GM19035 (cell line): ENCODE results near the gene RBMXL3.
"Not testable (repeated sequence)": the region's sequence is repeated elsewhere in the genome, so short reads cannot be mapped to it uniquely, and the experiment has no call there.

Experiments
- ATAC-seq: cut with Tn5 transposase; IDR thresholded peaks from one replicate; pipeline ENCODE4 v1.9.1; 2021; ENCODE audit not compliant: unreplicated experiment

The RBMXL3 gene

GRCh38 chrX:115189110-115189509 is at the start of gene RBMXL3:
Gene RBMXL3 (plus strand): TSS chrX:115189410. CDS start chrX:115189442, 32 bp downstream.
- no peak for ATAC-seq

GRCh38 chrX:115142057-115142456 is 47.2 kb upstream of the RBMXL3 start:
- no peak for ATAC-seq

- no peak for ATAC-seq
Observed at GRCh38 chrX:115147220-115147619, 42.0 kb upstream of the RBMXL3 start.

DNA sequence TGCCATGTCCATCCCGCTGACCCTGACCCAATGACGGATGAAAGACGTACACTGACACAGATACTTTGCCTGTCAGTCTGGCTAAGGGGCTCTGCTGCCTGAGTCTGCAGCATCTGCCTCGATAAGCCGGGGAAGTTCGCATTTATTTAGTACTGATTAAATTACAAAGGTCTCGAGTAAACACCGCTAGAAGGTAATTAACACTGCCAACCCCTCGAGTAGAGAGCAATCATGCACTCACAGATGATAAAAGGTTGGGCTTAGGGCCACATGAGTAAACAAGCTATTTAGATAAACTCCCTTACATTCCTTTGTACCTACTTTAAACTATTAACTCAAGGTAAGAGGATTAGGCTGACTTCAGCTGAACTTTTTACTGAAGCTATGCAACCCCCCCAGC is 16.0 kb upstream of the RBMXL3 start:
- no peak for ATAC-seq

GRCh38 chrX:115174548-115174947 is 14.7 kb upstream of the RBMXL3 start:
- no peak for ATAC-seq

DNA sequence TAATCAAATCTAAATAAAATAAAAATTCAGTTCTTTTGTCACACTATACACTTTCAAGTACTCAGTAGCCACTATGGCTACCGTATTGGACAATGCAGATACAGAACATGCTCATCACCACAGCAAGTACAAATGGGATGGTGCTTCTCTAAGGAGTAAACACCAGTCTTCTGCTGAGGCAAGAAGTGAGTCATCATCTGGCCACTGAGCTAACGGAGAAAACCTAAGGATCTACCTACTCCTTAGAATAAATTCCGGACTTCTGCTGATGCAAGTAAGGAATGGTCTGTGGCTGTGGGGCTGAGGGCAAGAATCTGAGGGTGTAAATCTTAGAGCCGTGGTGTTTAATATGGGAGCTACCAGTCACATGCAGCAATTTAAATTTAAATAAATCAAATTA is 11.3 kb upstream of the RBMXL3 start:
- no peak for ATAC-seq

DNA sequence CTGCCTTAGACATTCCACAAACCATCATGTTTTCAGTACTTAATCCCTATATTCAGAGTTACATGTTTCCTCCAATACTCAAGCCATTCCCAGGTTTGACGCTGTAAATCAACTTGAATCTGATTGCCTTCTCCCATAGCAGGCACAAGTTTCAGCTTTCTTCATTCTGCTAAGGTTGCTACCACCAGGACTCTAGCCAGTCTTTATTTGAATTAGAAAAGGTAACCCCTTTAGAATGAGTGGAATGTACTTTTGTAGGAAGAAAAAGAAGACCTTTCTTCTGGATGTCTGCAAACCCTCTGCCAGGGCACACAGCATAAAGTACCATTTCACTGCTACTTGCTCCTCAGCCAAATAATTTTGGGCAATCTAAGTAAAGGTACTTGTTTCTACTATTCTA is 10.7 kb upstream of the RBMXL3 start:
- ATAC-seq: no peak

DNA sequence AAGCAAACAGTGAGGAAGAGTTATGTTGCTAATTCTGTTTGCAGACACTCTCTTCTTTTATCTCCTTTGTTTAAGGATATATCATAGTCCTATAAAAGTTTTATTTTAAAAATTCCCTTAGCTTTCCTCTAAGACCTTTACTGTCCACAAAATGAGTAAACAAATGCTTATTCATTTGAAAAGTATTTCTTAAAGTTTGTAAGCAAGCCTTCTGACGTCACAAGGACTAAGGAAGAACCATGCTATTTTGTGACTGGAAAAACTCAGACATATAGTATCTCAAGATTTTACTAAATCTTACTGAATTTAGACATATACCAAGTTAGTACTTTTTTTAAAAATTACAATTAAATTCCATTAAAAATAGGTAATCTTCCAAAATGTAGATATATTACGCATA is 5.2 kb upstream of the RBMXL3 start:
- ATAC-seq: no peak

- ATAC-seq: no peak
Observed at GRCh38 chrX:115189646-115190635, 731 bp downstream of the RBMXL3 start.

- ATAC-seq: no peak
Observed at GRCh38 chrX:115190636-115191489, 1.7 kb downstream of the RBMXL3 start.

DNA sequence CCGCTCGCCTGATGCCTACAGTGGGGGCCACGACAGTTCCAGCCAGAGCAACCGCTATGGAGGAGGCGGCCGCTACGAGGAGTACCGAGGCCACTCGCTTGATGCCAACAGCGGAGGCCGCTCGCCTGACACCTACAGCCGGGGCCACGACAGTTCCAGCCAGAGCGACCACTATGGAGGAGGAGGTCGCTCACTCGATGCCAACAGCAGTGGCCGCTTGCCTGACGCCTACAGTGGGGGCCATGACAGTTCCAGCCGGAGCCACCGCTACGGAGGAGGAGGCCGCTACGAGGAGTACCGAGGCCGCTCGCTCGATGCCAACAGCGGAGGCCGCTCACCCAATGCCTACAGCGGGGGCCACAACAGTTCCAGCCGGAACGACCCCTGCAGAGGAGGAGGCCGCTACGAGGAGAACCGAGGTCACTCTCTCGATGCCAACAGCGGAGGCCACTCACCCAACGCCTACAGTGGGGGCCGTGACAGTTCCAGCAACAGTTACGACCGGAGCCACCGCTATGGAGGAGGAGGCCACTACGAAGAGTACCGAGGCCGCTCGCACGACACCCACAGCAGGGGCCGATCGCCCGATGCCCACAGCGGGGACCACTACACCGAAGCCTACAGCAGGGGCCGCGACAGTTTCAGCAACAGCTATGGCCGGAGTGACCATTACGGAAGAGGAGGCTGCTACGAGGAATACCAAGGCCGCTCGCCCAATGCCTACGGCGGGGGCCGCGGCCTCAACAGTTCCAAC is 2.5 kb downstream of the RBMXL3 start:
- ATAC-seq: no peak

DNA sequence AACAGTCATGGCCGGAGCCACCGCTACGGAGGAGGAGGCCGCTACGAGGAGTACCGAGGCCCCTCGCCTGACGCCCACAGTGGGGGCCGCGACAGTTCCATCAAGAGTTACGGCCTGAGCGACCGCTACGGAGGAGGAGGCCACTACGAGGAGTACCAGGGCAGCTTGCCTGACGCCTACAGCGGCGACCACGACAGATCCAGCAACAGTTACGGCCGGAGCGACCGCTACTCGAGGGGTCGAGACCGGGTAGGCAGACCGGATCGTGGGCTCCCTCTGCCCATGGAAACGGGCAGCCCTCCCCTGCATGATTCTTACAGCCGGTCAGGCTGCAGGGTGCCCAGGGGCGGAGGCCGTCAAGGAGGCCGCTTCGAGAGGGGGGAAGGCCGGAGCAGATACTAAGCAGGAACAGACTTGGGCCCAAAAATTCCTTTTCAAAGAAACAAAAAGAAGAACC is 3.1 kb downstream of the RBMXL3 start:
- ATAC-seq: no peak

DNA sequence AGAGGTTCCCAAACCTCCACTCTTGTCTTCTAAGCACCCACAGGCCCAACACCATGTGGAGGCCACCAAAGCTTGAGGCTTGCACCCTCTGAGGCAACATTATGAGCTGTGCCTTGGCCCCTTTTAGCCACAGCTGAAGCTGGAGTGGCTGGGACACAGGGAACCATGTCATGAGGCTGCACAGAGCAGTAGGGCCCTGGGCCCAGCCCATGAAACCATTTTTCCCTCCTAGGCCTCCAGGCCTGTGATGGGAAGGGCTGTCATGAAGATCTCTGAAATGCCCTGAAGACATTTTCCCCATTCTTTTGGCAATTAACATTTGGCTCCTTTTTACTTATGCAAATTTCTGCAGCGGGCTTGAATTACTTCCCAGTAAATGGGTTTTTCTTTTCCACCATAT is 14.8 kb downstream of the RBMXL3 start:
- ATAC-seq: no peak

DNA sequence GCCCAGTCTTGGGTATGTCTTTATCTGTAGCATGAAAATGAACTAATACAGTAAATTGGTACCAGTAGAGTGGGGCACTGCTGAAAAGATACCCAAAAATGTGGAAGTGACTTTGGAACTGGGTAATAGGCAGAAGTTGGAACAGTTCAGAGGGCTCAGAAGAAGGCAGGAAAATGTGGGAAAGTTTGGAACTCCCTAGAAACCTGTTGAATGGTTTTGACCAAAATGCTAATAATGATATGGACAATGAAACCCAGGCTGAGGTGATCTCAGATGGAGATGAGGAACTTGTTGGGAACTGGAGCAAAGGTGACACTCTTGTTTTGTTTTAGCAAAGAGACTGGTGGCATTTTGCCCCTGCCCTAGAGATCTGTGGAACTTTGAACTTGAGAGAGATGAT is 20.3 kb downstream of the RBMXL3 start:
- ATAC-seq: not testable (repeated sequence)

- no peak for ATAC-seq
Observed at GRCh38 chrX:115214151-115214550, 24.9 kb downstream of the RBMXL3 start.

- no peak for ATAC-seq
Observed at GRCh38 chrX:115214605-115215004, 25.4 kb downstream of the RBMXL3 start.

- not testable (repeated sequence) for ATAC-seq
Observed at GRCh38 chrX:115217346-115217745, 28.1 kb downstream of the RBMXL3 start.

DNA sequence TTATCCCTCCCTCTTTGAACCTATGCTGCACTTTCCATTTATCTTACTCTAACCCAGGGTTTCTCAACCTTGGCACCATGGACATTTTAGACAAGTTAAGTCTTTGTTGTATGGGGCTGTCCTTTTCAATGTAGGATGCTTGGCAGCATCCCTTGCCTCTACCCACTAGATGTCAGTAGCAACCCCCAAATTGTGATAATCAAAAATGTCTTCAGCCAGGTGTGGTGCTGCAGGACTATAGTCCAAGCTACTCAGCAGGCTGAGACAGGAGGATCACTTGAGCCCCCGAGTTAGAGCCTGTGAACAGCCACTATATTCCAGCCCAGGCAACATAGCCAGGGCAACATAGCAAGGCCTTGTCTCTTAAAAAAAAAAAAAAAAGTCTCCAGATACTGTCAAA is 37.7 kb downstream of the RBMXL3 start:
- ATAC-seq: peak; percentile 53

DNA sequence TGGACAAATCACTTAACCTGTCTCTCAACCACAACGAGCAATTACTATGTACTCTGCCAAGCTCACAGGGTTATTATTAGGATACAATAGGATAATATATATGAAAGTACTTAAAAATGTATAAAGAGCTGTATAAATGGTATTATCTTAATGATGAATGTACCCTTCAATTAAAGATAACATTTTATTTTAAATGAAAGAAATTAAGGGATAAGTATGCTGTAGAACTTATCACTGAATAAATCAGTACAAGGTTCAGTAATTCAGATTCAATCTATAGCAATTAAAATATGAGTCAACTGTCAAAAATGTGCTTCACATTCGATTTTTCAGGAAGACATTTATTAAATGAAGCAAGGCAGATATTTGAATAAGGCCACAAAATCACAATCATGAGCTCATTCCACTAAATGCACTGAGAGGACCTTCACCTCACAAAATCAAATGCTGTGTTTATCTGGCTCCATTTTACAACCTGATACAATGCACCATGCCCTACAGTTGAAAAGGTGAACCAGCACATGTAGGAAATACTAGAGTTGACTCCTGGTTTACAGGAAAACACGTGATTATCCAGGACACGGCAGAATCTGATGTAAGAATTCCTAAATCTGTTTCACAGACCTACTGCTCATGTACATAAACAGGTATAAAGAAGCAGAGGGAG is 40.3 kb downstream of the RBMXL3 start:
- ATAC-seq: no peak

DNA sequence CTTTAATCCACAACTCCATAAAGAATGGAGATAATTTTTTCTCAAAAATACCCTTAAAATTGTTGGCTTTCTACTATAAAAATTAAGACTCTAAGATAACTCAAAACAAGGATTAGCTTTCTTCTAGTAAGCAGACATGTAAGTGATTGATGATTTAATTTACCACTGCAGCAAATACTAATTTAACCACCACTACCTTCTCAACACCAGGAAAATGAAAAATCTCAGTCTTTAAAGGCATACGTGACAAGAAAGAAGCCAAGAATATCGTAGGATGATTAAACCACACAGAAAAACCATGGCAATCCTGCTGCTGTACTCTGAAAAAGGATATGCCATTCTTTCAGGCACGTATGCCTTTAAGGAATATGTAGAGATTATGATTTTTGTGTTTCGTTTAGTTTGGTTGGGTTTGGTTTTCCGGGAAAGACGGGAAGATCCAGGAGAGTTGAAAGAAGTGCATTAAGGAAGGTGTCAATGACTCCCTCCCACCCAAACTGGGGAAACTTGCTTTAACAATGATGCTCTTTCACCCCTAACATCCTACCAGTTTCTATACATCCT is 43.8 kb downstream of the RBMXL3 start:
- no peak for ATAC-seq
